Measurements from ENCODE around the gene SNAPIN.
A peak's percentile ranks its signal among the peaks of the same experiment; 100 is the strongest.

The SNAPIN gene

DNA sequence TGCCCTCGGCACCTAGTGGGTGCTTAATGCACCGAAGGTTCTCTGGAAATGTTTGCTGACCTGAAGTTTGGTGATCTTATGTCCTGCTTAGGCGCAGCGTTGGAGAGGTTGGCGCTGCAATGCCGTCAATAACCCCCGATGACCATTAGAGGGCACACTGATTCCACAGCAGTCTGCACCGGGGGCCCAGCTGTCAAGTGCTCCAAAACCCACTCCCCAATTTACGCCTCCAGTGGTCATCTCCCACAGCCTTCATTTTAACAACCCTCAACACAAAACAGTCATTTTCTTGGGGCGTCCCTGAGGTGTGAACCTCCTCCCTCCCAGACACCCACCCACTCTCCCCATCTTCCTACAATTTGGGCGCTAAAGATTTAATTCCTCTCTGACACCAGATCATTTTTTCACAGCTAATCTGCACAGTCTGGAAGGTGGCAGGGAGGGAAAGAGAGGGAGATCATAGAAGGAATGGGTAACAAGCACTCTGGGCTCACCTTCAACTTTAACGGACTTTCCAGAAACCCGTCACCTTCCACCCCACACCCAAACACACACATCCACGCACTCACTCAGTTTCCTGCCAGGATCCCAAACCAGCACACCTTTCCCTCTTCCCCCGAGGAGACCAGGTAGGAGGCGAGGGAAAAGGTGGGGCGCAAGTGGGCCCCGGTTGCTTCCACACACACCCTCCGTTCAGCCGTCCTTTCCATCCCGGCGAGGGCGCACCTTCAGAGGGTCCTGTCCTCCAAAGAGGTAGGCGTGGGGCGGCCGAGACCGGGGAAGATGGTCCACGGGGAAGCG, 19.4 kb downstream of the SNAPIN start:
- TF ChIP-seq, protein P1, sequence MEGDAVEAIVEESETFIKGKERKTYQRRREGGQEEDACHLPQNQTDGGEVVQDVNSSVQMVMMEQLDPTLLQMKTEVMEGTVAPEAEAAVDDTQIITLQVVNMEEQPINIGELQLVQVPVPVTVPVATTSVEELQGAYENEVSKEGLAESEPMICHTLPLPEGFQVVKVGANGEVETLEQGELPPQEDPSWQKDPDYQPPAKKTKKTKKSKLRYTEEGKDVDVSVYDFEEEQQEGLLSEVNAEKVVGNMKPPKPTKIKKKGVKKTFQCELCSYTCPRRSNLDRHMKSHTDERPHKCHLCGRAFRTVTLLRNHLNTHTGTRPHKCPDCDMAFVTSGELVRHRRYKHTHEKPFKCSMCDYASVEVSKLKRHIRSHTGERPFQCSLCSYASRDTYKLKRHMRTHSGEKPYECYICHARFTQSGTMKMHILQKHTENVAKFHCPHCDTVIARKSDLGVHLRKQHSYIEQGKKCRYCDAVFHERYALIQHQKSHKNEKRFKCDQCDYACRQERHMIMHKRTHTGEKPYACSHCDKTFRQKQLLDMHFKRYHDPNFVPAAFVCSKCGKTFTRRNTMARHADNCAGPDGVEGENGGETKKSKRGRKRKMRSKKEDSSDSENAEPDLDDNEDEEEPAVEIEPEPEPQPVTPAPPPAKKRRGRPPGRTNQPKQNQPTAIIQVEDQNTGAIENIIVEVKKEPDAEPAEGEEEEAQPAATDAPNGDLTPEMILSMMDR (conservative IDR thresholded peaks at IDR 0.05; ENCODE audit: low read depth, low read length), result peak; percentile 97
- H3K4me3 ChIP-seq (ENCODE audit: low read length), result peak overlapping the region; percentile 14
- DNase-seq (ENCODE audit: low read depth), result no peak

- no peak for DNase-seq (ENCODE audit: low read depth)
- peak within 1 kb of the TSS; percentile 14 for H3K4me3 ChIP-seq (ENCODE audit: low read length)
- TF ChIP-seq, protein P1 (conservative IDR thresholded peaks at IDR 0.05; ENCODE audit: low read depth, low read length), result no peak
Measured at GRCh38 chr1:153678519-153679336, 20.2 kb downstream of the SNAPIN start, which contains the start of gene NPR1. NPR1 (plus strand) TSS chr1:153678688; CDS start chr1:153679109, 421 bp downstream.

- TF ChIP-seq, protein P1 (conservative IDR thresholded peaks at IDR 0.05; ENCODE audit: low read depth, low read length), result no peak
- DNase-seq (ENCODE audit: low read depth), result no peak
- H3K4me3 ChIP-seq (ENCODE audit: low read length), result no peak overlapping the region
Measured at GRCh38 chr1:153679337-153680119, 21.0 kb downstream of the SNAPIN start.

- no peak overlapping the region for H3K4me3 ChIP-seq (ENCODE audit: low read length)
- no peak for DNase-seq (ENCODE audit: low read depth)
- TF ChIP-seq, protein P1 (conservative IDR thresholded peaks at IDR 0.05; ENCODE audit: low read depth, low read length), result no peak
Measured at GRCh38 chr1:153680120-153680403, 21.6 kb downstream of the SNAPIN start.

GRCh38 chr1:153682730-153683129, 24.2 kb downstream of the SNAPIN start:
- TF ChIP-seq, protein P1 (conservative IDR thresholded peaks at IDR 0.05; ENCODE audit: low read depth, low read length), result no peak

GRCh38 chr1:153683854-153684253, 25.4 kb downstream of the SNAPIN start:
- H3K4me3 ChIP-seq (ENCODE audit: low read length), result no peak overlapping the region
- TF ChIP-seq, protein P1 (conservative IDR thresholded peaks at IDR 0.05; ENCODE audit: low read depth, low read length), result no peak

More at GRCh38 chr1:153682730-153683129, 24.2 kb downstream of the SNAPIN start:
- DNase-seq (ENCODE audit: low read depth), result no peak
- no peak overlapping the region for H3K4me3 ChIP-seq (ENCODE audit: low read length)

More at GRCh38 chr1:153683854-153684253, 25.4 kb downstream of the SNAPIN start:
- DNase-seq (ENCODE audit: low read depth), result no peak
